NCI-H187 treated with DMSO at 0.1 percent for 48 hours (cell line): ENCODE measurements around the gene KCNT2.
"Not testable (repeated sequence)": the region's sequence is repeated elsewhere in the genome, so short reads cannot be mapped to it uniquely, and the experiment has no call there.

Experiments used
- DNase-seq: peaks from one replicate; lab custom pipeline; 2025; lab: John Stamatoyannopoulos, UW

KCNT2 gene

GRCh38 chr1:196309386-196309785 lies 298.9 kb downstream of the KCNT2 start:
- DNase-seq = no peak

- DNase-seq = no peak
Observed at GRCh38 chr1:196308176-196308575, 300.1 kb downstream of the KCNT2 start.

- DNase-seq = no peak
Observed at GRCh38 chr1:196306421-196306820, 301.8 kb downstream of the KCNT2 start.

GRCh38 chr1:196305216-196305615 lies 303.0 kb downstream of the KCNT2 start:
- DNase-seq = no peak

- DNase-seq = no peak
Observed at GRCh38 chr1:196302981-196303380, 305.3 kb downstream of the KCNT2 start.

GRCh38 chr1:196302420-196302819 lies 305.8 kb downstream of the KCNT2 start:
- DNase-seq = no peak

GRCh38 chr1:196295766-196296165 lies 312.5 kb downstream of the KCNT2 start:
- DNase-seq = no peak

- no peak for DNase-seq
Observed at GRCh38 chr1:196278816-196279215, 329.4 kb downstream of the KCNT2 start.

GRCh38 chr1:196277860-196278259 lies 330.4 kb downstream of the KCNT2 start:
- no peak for DNase-seq

- DNase-seq = no peak
Observed at GRCh38 chr1:196271212-196271947, 336.9 kb downstream of the KCNT2 start.

GRCh38 chr1:196263086-196263485 lies 345.2 kb downstream of the KCNT2 start:
- not testable (repeated sequence) for DNase-seq

- DNase-seq = no peak
Observed at GRCh38 chr1:196260270-196260669, 348.0 kb downstream of the KCNT2 start.

GRCh38 chr1:196259316-196259715 lies 348.9 kb downstream of the KCNT2 start:
- no peak for DNase-seq

GRCh38 chr1:196255762-196256161 lies 352.5 kb downstream of the KCNT2 start:
- DNase-seq = no peak

GRCh38 chr1:196229546-196229945 lies 378.7 kb downstream of the KCNT2 start:
- DNase-seq = no peak

- no peak for DNase-seq
Observed at GRCh38 chr1:196214866-196215265, 393.4 kb downstream of the KCNT2 start.

GRCh38 chr1:196209983-196210382 lies 398.3 kb downstream of the KCNT2 start:
- no peak for DNase-seq

GRCh38 chr1:196209265-196209664 lies 399.0 kb downstream of the KCNT2 start:
- no peak for DNase-seq

GRCh38 chr1:196207612-196208217 lies 400.5 kb downstream of the KCNT2 start:
- DNase-seq = no peak

- no peak for DNase-seq
Observed at GRCh38 chr1:196205882-196206281, 402.4 kb downstream of the KCNT2 start.

- DNase-seq = no peak
Observed at GRCh38 chr1:196196486-196196885, 411.8 kb downstream of the KCNT2 start.

GRCh38 chr1:196193896-196194559 lies 414.2 kb downstream of the KCNT2 start:
- no peak for DNase-seq

GRCh38 chr1:196183941-196184340 lies 424.3 kb downstream of the KCNT2 start:
- no peak for DNase-seq

GRCh38 chr1:196181594-196181878 lies 426.7 kb downstream of the KCNT2 start:
- DNase-seq = no peak
